Measurements from ENCODE around the gene TNFAIP8L3. TPM values are rescaled to one million over a fixed set of nuclear protein-coding genes. Genes with fewer than 3 reads are reported as not detected.

Gene TNFAIP8L3
- total RNA-seq, 1 experiment from 2014 or later, result 0.20 TPM

DNA sequence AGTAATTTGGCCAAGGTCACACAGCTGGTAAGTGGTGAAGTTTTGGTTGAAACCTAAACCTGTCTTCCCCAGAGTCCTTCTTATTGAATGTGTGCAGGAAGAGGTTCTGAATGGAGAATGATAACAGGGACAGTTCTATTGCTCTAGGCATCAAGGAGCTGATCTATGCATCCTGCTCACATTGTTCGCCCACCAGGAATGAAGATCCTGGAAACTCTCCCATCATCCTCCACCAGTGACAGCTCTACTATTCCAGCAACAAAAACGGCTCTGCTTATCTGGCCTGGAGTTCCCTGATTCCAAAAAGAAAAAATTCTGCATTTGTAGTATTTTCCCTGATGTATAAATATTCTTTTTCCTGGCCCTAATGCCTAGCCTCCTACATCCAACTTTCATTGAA, 16.4 kb upstream of the TNFAIP8L3 start:
- H2AFZ ChIP-seq, result no peak overlapping the region
- H3K9me3 ChIP-seq (ENCODE audit: insufficient read depth, low read depth), result no peaks in the 10 kb centered on the region
- H3K9me2 ChIP-seq (ENCODE audit: insufficient read depth), result no peaks in the 10 kb centered on the region
- POLR2A ChIA-PET (ENCODE audit: unreplicated experiment), result no interaction called here
- no peaks in the 10 kb centered on the region for H3K27me3 ChIP-seq (ENCODE audit: insufficient read depth, low read depth)
- intact Hi-C loops (cut with micrococcal nuclease; ENCODE audit: unreplicated experiment), result no loop called here
- no peak for DNase-seq
- H3K4me3 ChIP-seq, result no peak overlapping the region
- H3K4me1 ChIP-seq (replicated peaks; ENCODE audit: insufficient read depth), result no peaks in the 10 kb centered on the region
- H3K36me3 ChIP-seq (ENCODE audit: low read depth), result no peaks in the 10 kb centered on the region
- no peak overlapping the region for H3K27ac ChIP-seq
- no peaks in the 10 kb centered on the region for H4K20me1 ChIP-seq (ENCODE audit: insufficient read depth)
- no peaks in the 10 kb centered on the region for H3K79me2 ChIP-seq (ENCODE audit: low read depth)
- TF ChIP-seq CTCF (conservative IDR thresholded peaks at IDR 0.05), result no peak
- TF ChIP-seq EZH2 (IDR thresholded peaks at IDR 0.05; ENCODE audit: low read depth), result no peak
- CTCF ChIA-PET, result no interaction called here
- H3F3A ChIP-seq (ENCODE audit: insufficient read depth, low read depth), result no peaks in the 10 kb centered on the region
- BruUV-seq (replicated peaks), result no TSS peak
- no peak overlapping the region for H3K4me2 ChIP-seq

- no TSS peak for BruUV-seq (replicated peaks)
- H4K20me1 ChIP-seq (ENCODE audit: insufficient read depth), result no peaks in the 10 kb centered on the region
- TF ChIP-seq CTCF (conservative IDR thresholded peaks at IDR 0.05), result no peak
- H3F3A ChIP-seq (ENCODE audit: insufficient read depth, low read depth), result no peaks in the 10 kb centered on the region
- H3K4me2 ChIP-seq, result no peak overlapping the region
- intact Hi-C loops (cut with micrococcal nuclease; ENCODE audit: unreplicated experiment), result no loop called here
- H3K9me2 ChIP-seq (ENCODE audit: insufficient read depth), result no peaks in the 10 kb centered on the region
- no peaks in the 10 kb centered on the region for H3K9me3 ChIP-seq (ENCODE audit: insufficient read depth, low read depth)
- no peaks in the 10 kb centered on the region for H3K79me2 ChIP-seq (ENCODE audit: low read depth)
- no peaks in the 10 kb centered on the region for H3K36me3 ChIP-seq (ENCODE audit: low read depth)
- DNase-seq, result no peak
- ChIA-PET CTCF (no interaction called here), POLR2A (ENCODE audit: unreplicated experiment) (no interaction called here)
- no peak overlapping the region for H3K4me3 ChIP-seq
- H3K27ac ChIP-seq, result no peak overlapping the region
- H3K27me3 ChIP-seq (ENCODE audit: insufficient read depth, low read depth), result no peaks in the 10 kb centered on the region
- no peaks in the 10 kb centered on the region for H3K4me1 ChIP-seq (replicated peaks; ENCODE audit: insufficient read depth)
- H2AFZ ChIP-seq, result no peak overlapping the region
Observed at GRCh38 chr15:51110171-51110570, 15.5 kb upstream of the TNFAIP8L3 start.

GRCh38 chr15:51108933-51109550, 14.3 kb upstream of the TNFAIP8L3 start:
- intact Hi-C loops (cut with micrococcal nuclease; ENCODE audit: unreplicated experiment), result no loop called here
- CTCF ChIA-PET, result no interaction called here
- no peak overlapping the region for H3K4me2 ChIP-seq
- no peaks in the 10 kb centered on the region for H3K36me3 ChIP-seq (ENCODE audit: low read depth)
- no peak overlapping the region for H2AFZ ChIP-seq
- no peak for DNase-seq
- H3K4me1 ChIP-seq (replicated peaks; ENCODE audit: insufficient read depth), result no peaks in the 10 kb centered on the region
- no peak overlapping the region for H3K27ac ChIP-seq
- H3K9me2 ChIP-seq (ENCODE audit: insufficient read depth), result no peaks in the 10 kb centered on the region
- no peaks in the 10 kb centered on the region for H3K9me3 ChIP-seq (ENCODE audit: insufficient read depth, low read depth)
- H3K4me3 ChIP-seq, result no peak overlapping the region
- POLR2A ChIA-PET (ENCODE audit: unreplicated experiment), result no interaction called here
- no TSS peak for BruUV-seq (replicated peaks)
- H3F3A ChIP-seq (ENCODE audit: insufficient read depth, low read depth), result no peaks in the 10 kb centered on the region
- no peaks in the 10 kb centered on the region for H3K79me2 ChIP-seq (ENCODE audit: low read depth)
- H3K27me3 ChIP-seq (ENCODE audit: insufficient read depth, low read depth), result no peaks in the 10 kb centered on the region
- no peak for TF ChIP-seq EZH2 (IDR thresholded peaks at IDR 0.05; ENCODE audit: low read depth)
- TF ChIP-seq CTCF (conservative IDR thresholded peaks at IDR 0.05), result no peak
- no peaks in the 10 kb centered on the region for H4K20me1 ChIP-seq (ENCODE audit: insufficient read depth)
